CD4-positive, alpha-beta T cell (primary cell): ENCODE results near the gene ZBTB20. TPM values are rescaled to one million over a fixed set of nuclear protein-coding genes. Genes with fewer than 3 reads are reported as not detected.

Experiments
- ATAC-seq: fragments of 200-7000 bp; cut with Tn5 transposase; one replicate; pipeline ENCODE4 v1.10.0; 2022; ENCODE audit warnings: mild to moderate bottlenecking; ENCODE audit not compliant: poor library complexity
- CTCF ChIA-PET: fragments of 350-600 bp; sonication (Branson Sonifier 250); formaldehyde crosslinking; loops from one replicate; lab custom pipeline; 2021; ENCODE audit warnings: antibody characterized with exemption, inconsistent platforms; lab: Charles Lee
- POLR2A ChIA-PET: fragments of 350-600 bp; sonication (Branson Sonifier 250); formaldehyde crosslinking; loops from one replicate; lab custom pipeline; 2021; ENCODE audit warnings: antibody characterized with exemption, inconsistent platforms; lab: Charles Lee
- DNase-seq, 14 experiments: peaks; one replicate each; pipeline ENCODE4 v3.0.0-alpha.2; 2013 to 2020; ENCODE audit warnings: mixed read lengths in 2 of 14
- H3K27ac ChIP-seq, 2 donors: one replicate each; pipeline versions ENCODE4 v1.5.1 to v1.7.0; 2013; ENCODE audit warnings: low read length in 2 of 2, low read depth in 1 of 2, mild to moderate bottlenecking in 1 of 2
- H3K27me3 ChIP-seq, 2 experiments: 1 replicate in 1 of 2; 2 replicates in 1 of 2; pipeline versions ENCODE4 v1.6.1 to v1.7.0; 2013; ENCODE audit warnings: low read length in 2 of 2, control low read depth in 1 of 2, mild to moderate bottlenecking in 1 of 2, moderate library complexity in 1 of 2; ENCODE audit not compliant: insufficient read depth in 2 of 2, control insufficient read depth in 1 of 2
- H3K36me3 ChIP-seq: one replicate; pipeline ENCODE4 v1.6.1; 2013; ENCODE audit warnings: low read length, control low read depth; ENCODE audit not compliant: insufficient read depth
- H3K4me1 ChIP-seq: one replicate; pipeline ENCODE4 v1.6.1; 2013; ENCODE audit warnings: low read length, control low read depth; ENCODE audit not compliant: insufficient read depth
- H3K4me3 ChIP-seq: one replicate; pipeline ENCODE4 v1.5.1; 2013; ENCODE audit warnings: mild to moderate bottlenecking, low read length, moderate library complexity
- H3K9me3 ChIP-seq, 2 experiments: 1 replicate in 1 of 2; 2 replicates in 1 of 2; pipeline versions ENCODE4 v1.6.1 to v1.7.0; 2013; ENCODE audit warnings: low read length in 2 of 2, mild to moderate bottlenecking in 2 of 2, control low read depth in 1 of 2, moderate library complexity in 1 of 2; ENCODE audit not compliant: control insufficient read depth in 1 of 2, insufficient read depth in 1 of 2
- H3K27ac Mint-ChIP-seq: one replicate; pipeline ENCODE4 v1.8.0; 2020; ENCODE audit warnings: mixed read lengths
- H3K27me3 Mint-ChIP-seq: one replicate; pipeline ENCODE4 v1.8.0; 2021; ENCODE audit warnings: mixed read lengths
- H3K36me3 Mint-ChIP-seq: one replicate; pipeline ENCODE4 v1.8.0; 2021; ENCODE audit warnings: low read depth, mixed read lengths
- H3K4me1 Mint-ChIP-seq: one replicate; pipeline ENCODE4 v1.8.0; 2021; ENCODE audit warnings: low read depth, mixed read lengths
- H3K4me3 Mint-ChIP-seq: one replicate; pipeline ENCODE4 v1.8.0; 2020; ENCODE audit warnings: mild to moderate bottlenecking, mixed read lengths
- H3K9me3 Mint-ChIP-seq: one replicate; pipeline ENCODE4 v1.8.0; 2020; ENCODE audit warnings: mixed read lengths
- intact Hi-C, 2 experiments: fragments of 100-400 bp; cut with DNase I in 1 of 2; cut with micrococcal nuclease in 1 of 2; formaldehyde crosslinking; loops; one replicate each; pipeline versions ENCODE4 v1.15.1 to v1.9.0; 2023 to 2025; cut with DNase I, micrococcal nuclease
- total RNA-seq, 174 experiments: library from RNA in 2 of 174; stranded (reverse) in 2 of 174; gene quantifications; one replicate each; pipeline ENCODE4 v1.2.3 and lab custom pipeline; 2021 to 2026
- TF ChIP-seq, protein P1 (sequence below): fragments of 200-600 bp; IDR thresholded peaks from one replicate; pipeline ENCODE4 v1.8.0; 2022; ENCODE audit warnings: antibody characterized with exemption, mild to moderate bottlenecking

ZBTB20 gene
- total RNA-seq, 2 experiments from 2014 or later = 41.6 to 47.4 TPM

DNA sequence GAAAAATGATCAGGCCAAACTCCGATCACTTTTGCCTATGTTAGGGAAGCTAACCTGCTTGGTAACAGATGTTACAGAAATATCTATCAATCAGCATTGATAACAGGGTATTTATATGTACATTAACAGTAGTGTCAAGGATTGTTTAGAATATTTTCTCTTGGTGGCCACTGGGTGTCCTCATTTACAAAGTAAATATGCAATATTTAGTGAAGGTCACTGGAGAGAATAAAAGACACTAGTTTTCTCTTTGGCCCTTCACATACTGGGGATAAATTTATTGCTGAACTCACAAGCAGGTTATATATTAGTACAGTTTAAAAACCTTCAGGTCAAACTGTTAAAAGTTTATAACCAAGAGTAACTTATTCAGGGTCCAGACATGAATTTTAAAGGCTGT, 784.3 kb downstream of the ZBTB20 start:
- H3K9me3 Mint-ChIP-seq = no peaks in the 10 kb centered on the region
- Histone ChIP-seq H3K27me3 (no peaks in the 10 kb centered on the region), H3K9me3 (no peaks in the 10 kb centered on the region), H3K4me1 (no peaks in the 10 kb centered on the region), H3K36me3 (no peaks in the 10 kb centered on the region), H3K27ac (no peak overlapping the region), H3K4me3 (no peak overlapping the region)
- no peak overlapping the region for H3K27ac Mint-ChIP-seq
- H3K4me1 Mint-ChIP-seq = no peaks in the 10 kb centered on the region
- ChIA-PET CTCF (no interaction called here), POLR2A (no interaction called here)
- no peak overlapping the region for H3K4me3 Mint-ChIP-seq
- peaks cover 6% of the 10 kb centered on the region for H3K36me3 Mint-ChIP-seq
- ATAC-seq (no peak), DNase-seq (peak in 2 of 14 experiments; percentile 19 to 23)
- intact Hi-C loops = no loop called here
- TF ChIP-seq, protein P1, sequence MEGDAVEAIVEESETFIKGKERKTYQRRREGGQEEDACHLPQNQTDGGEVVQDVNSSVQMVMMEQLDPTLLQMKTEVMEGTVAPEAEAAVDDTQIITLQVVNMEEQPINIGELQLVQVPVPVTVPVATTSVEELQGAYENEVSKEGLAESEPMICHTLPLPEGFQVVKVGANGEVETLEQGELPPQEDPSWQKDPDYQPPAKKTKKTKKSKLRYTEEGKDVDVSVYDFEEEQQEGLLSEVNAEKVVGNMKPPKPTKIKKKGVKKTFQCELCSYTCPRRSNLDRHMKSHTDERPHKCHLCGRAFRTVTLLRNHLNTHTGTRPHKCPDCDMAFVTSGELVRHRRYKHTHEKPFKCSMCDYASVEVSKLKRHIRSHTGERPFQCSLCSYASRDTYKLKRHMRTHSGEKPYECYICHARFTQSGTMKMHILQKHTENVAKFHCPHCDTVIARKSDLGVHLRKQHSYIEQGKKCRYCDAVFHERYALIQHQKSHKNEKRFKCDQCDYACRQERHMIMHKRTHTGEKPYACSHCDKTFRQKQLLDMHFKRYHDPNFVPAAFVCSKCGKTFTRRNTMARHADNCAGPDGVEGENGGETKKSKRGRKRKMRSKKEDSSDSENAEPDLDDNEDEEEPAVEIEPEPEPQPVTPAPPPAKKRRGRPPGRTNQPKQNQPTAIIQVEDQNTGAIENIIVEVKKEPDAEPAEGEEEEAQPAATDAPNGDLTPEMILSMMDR = peak; percentile 35
- H3K27me3 Mint-ChIP-seq = no peaks in the 10 kb centered on the region

DNA sequence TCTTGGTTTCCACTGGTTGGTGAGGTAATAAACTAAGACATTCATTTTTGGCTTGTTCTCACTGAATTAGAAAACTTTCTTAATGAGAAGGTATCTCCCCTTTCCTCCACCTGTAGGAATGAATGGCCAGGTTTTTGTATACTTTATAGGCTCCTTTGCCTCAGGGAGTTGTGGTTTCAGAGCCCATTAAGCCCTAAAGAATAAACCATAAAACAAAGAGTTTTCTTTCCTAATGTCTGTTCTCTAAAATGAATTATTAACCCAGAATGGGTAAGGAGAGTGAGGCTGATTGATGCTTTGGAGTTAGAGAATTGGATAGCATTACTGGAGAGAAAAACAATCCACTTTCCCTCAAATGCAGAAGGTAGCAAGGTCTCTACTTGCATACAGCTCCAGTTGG, 785.7 kb downstream of the ZBTB20 start:
- H3K4me3 Mint-ChIP-seq = no peak overlapping the region
- ChIA-PET CTCF (no interaction called here), POLR2A (no interaction called here)
- no peak for DNase-seq
- no peaks in the 10 kb centered on the region for H3K27me3 Mint-ChIP-seq
- TF ChIP-seq, protein P1 = no peak
- no peaks in the 10 kb centered on the region for H3K4me1 Mint-ChIP-seq
- H3K27ac ChIP-seq = no peak overlapping the region
- intact Hi-C loops = no loop called here
- H3K4me1 ChIP-seq = no peaks in the 10 kb centered on the region
- no peak overlapping the region for H3K4me3 ChIP-seq
- H3K9me3 Mint-ChIP-seq = no peaks in the 10 kb centered on the region
- H3K36me3 ChIP-seq = no peaks in the 10 kb centered on the region
- no peak for ATAC-seq
- H3K27ac Mint-ChIP-seq = no peak overlapping the region
- H3K36me3 Mint-ChIP-seq = peaks cover 6% of the 10 kb centered on the region
- no peaks in the 10 kb centered on the region for H3K27me3 ChIP-seq
- H3K9me3 ChIP-seq = no peaks in the 10 kb centered on the region

DNA sequence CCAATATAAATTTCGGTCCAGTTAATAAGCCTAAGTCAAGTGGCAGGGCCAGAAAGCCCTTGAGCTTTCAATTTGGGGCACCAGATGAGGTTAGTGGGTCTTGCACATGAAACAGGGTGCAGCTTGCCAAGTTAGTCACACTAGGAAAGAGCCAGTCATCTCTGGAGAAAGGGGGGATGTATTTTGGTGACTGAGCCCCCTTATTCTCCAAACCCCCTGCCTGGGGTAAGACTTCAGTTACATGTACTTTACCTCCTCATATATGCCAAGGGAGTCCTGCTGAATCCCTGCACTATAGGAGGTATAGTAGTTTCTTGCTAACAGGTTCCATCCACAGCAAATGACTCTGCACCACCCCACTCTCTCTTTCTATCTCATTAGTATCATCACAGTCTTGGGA, 790.6 kb downstream of the ZBTB20 start:
- no peak overlapping the region for H3K4me3 ChIP-seq
- peaks cover 0 to under 1% of the 10 kb centered on the region in 2 experiments for H3K9me3 ChIP-seq
- no peak overlapping the region for H3K4me3 Mint-ChIP-seq
- H3K36me3 Mint-ChIP-seq = peaks cover 21% of the 10 kb centered on the region
- H3K4me1 Mint-ChIP-seq = no peaks in the 10 kb centered on the region
- no peaks in the 10 kb centered on the region for H3K4me1 ChIP-seq
- H3K27ac ChIP-seq = no peak overlapping the region
- H3K36me3 ChIP-seq = peaks cover 2% of the 10 kb centered on the region
- CTCF ChIA-PET = no interaction called here
- POLR2A ChIA-PET = no interaction called here
- H3K9me3 Mint-ChIP-seq = no peaks in the 10 kb centered on the region
- no peak for DNase-seq
- no peak for ATAC-seq
- H3K27me3 ChIP-seq = no peaks in the 10 kb centered on the region
- no peak overlapping the region for H3K27ac Mint-ChIP-seq
- H3K27me3 Mint-ChIP-seq = no peaks in the 10 kb centered on the region
- TF ChIP-seq, protein P1 = no peak
- intact Hi-C loops = no loop called here
